ENCODE results near the gene PRAMEF17.
"Not testable (repeated sequence)": the region's sequence is repeated elsewhere in the genome, so short reads cannot be mapped to it uniquely, and the experiment has no call there.

Gene PRAMEF17

GRCh38 chr1:13389332-13389731 lies at the start of gene PRAMEF17:
PRAMEF17 (plus strand) TSS chr1:13389632; CDS start chr1:13389658, 26 bp downstream.
- DNase-seq (ENCODE audit: low spot score) = not testable (repeated sequence)

DNA sequence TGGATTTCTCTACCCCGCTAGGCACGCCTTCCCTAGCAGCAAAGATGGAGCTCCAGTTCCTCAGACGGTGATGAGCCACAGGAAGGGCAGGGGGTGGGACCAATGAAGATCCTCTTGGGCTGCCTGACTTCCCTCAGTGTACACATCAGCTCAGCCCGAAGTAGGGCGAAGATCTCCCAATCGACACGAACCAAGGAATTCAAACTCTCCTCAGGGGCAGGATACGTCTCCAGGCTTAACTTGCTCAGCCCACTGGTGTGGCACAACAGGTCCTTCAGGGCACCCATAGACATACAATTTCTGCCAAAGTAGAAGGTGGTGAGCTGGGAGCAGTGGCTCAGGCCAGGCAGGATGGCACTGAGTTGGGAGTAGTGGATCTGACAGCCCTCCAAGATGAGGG lies 46.9 kb upstream of the PRAMEF17 start:
- DNase-seq (ENCODE audit: low spot score) = not testable (repeated sequence)

DNA sequence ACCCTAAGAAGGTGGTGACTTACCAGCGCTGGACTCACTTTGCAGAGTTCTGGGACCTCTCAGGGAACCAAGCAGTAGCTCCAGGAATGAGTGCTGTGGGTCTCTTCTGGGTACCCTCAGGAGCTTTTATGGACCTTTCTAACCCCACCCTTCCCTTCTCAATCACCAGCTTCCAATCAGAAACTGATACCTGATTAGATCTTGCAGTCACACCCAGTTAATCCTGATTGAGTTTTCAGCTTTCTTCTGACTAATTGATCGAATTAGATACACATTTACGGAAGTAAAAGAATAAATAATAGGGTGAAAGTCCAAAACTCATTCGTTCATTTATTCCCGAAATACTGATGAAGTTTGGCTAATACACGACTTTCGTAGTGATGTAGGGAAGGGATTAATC lies 42.4 kb upstream of the PRAMEF17 start, which contains the start of gene PRAMEF14:
Gene PRAMEF14, minus strand, starts transcription at position 101 of the 400 bp plus-strand sequence. CDS start 1,820 bp downstream, outside the sequence.
- DNase-seq (ENCODE audit: low spot score) = not testable (repeated sequence)

DNA sequence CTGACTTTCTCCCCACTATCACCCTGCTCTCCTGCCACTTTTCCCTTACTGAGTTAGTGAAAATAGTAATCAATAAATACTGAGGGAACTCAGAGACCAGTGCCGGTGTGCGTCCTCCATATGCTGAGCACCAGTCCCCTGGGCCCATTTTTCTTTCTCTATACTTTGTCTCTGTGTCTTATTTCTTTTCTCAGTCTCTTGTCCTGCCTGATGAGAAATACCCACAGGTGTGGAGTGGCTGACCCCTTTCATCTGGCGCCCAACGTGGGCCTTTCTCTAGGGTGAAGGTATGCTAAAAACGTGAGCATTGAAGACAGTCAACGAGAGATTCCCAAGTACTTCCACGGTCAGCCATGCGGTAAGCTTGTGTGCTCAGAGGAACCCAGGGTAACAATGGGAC lies 36.0 kb upstream of the PRAMEF17 start:
- not testable (repeated sequence) for DNase-seq (ENCODE audit: low spot score)

GRCh38 chr1:13354475-13354874 lies 35.0 kb upstream of the PRAMEF17 start:
- DNase-seq (ENCODE audit: low spot score) = not testable (repeated sequence)

- peak; percentile 9 for DNase-seq (ENCODE audit: low spot score)
These were observed 32.7 kb upstream of the PRAMEF17 start for GRCh38 chr1:13356774-13357173.

GRCh38 chr1:13362364-13362763 lies 27.1 kb upstream of the PRAMEF17 start:
- DNase-seq (ENCODE audit: low spot score) = not testable (repeated sequence)

DNA sequence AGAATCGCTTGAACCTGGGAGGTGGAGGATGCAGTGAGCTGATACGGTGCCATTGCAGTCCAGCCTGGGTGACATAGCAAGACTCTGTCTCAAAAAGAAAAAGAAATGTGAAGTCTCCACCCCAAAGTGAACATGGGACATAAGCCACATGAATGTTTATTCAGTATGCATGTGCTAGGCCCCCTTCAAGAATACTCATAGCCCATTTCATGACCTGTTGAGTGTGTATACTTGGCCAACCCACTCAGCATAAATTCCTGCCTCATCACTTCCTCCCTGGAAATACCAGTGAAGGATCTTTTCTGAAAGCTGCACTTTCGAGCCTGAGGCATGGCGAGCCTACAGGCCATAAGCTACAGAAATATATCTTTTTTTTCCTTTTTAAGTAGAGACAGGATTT lies 24.5 kb upstream of the PRAMEF17 start:
- DNase-seq (ENCODE audit: low spot score) = not testable (repeated sequence)

GRCh38 chr1:13366536-13366935 lies 22.9 kb upstream of the PRAMEF17 start:
- not testable (repeated sequence) for DNase-seq (ENCODE audit: low spot score)

DNA sequence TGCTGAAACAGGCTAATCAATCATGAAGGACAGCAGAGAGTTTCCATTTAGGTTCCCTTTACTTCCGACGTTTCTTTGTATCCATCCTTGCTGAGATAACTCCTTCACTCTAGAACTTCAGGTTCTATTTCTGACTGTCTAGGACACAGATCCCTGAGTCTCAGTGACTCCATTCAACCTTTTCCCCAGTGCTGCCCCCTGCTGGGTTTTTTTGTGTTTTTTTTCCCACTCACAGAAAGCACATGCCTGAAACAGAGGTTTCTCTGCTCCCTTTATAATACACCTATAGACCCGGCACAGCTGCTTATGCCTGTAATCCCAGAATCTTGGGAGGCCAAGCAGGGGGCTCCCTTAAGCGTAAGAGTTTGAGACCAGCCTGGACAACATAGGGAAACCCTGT lies 20.9 kb upstream of the PRAMEF17 start:
- DNase-seq (ENCODE audit: low spot score) = not testable (repeated sequence)

GRCh38 chr1:13378983-13379382 lies 10.4 kb upstream of the PRAMEF17 start:
- DNase-seq (ENCODE audit: low spot score) = not testable (repeated sequence)

DNA sequence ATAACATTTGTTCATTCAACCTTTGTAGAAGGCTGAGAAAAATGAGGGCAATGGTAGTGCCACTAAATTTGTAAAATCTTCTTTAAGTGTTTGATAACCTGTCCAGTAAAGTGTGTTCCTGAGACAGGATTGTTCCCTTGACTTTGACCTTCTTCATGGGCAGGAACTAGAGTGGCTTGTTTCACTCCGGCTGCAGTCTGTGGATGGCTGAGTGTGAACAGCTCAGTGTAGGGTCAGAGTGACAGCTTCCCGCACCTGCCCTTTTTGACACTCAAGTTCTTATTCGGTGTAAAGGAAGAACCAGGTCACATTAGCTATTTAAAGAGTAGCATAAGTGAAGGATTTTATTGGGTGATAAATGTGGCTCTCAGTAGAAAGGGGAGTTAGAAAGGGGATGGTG lies 9.1 kb upstream of the PRAMEF17 start:
- not testable (repeated sequence) for DNase-seq (ENCODE audit: low spot score)

DNA sequence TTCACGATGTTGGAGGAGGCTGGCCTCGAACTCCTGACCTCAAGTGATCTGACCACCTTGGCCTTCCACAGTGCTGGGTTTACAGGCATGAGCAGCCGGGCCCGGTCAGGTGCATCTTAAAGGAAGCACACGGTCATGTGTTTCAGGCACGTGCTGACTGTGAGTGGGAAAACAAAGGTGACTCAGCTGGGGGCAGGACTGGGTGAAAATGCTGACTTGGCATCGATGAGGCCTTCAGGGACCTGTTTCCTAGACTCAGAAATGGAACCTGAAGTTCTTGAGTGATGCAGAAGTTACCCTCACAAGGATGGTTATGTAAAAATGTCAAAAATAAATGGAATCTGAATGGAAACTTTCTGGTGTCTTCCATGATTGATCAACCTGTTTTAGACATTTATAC lies 3.6 kb downstream of the PRAMEF17 start:
- not testable (repeated sequence) for DNase-seq (ENCODE audit: low spot score)

DNA sequence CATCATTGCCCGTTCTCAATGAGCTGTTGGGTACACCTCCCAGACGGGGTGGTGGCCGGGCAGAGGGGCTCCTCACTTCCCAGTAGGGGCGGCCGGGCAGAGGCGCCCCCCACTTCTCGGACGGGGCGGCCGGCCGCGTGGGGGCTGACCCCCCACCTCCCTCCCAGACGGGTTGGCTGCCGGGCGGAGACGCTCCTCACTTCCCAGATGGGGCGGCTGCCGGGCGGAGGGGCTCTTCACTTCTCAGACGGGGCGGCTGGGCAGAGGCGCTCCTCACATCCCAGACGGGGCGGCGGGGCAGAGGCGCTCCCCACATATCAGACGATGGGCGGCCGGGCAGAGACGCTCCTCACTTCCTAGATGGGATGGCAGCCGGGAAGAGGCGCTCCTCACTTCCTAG lies 5.3 kb downstream of the PRAMEF17 start:
- DNase-seq (ENCODE audit: low spot score) = not testable (repeated sequence)

- not testable (repeated sequence) for DNase-seq (ENCODE audit: low spot score)
These were observed 5.9 kb downstream of the PRAMEF17 start for GRCh38 chr1:13395311-13395710.

DNA sequence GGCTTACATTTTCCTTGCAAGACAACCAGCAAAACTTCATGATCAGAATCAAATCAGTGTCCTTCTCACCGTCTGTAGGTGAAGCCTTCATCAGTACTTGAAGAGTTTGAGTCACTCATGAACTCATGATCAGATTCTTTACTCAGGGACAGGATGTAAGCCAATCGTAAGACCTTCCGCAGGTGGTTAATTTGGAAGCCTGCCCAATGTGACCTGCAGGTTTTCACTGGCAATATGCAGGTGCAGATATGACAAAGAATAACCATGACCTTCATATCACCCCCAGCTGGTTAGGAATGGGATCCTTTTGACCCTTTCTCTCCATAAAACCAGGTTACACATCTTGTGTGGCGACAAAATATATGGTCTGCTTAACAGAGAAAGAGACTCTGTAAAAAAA lies 18.4 kb downstream of the PRAMEF17 start:
- DNase-seq (ENCODE audit: low spot score) = no peak

- not testable (repeated sequence) for DNase-seq (ENCODE audit: low spot score)
These were observed 20.7 kb downstream of the PRAMEF17 start, which contains the start of gene PRAMEF20 for GRCh38 chr1:13410150-13410549. PRAMEF20 (plus strand) TSS chr1:13410450; CDS start chr1:13416355, 5,905 bp downstream.

- no peak for DNase-seq (ENCODE audit: low spot score)
These were observed 41.1 kb downstream of the PRAMEF17 start for GRCh38 chr1:13430495-13430894.

GRCh38 chr1:13432251-13432650 lies 42.8 kb downstream of the PRAMEF17 start:
- DNase-seq (ENCODE audit: low spot score) = no peak

- DNase-seq (ENCODE audit: low spot score) = not testable (repeated sequence)
These were observed 44.4 kb downstream of the PRAMEF17 start for GRCh38 chr1:13433694-13434358.

- no peak for DNase-seq (ENCODE audit: low spot score)
These were observed 46.0 kb downstream of the PRAMEF17 start for GRCh38 chr1:13435458-13435857.

DNA sequence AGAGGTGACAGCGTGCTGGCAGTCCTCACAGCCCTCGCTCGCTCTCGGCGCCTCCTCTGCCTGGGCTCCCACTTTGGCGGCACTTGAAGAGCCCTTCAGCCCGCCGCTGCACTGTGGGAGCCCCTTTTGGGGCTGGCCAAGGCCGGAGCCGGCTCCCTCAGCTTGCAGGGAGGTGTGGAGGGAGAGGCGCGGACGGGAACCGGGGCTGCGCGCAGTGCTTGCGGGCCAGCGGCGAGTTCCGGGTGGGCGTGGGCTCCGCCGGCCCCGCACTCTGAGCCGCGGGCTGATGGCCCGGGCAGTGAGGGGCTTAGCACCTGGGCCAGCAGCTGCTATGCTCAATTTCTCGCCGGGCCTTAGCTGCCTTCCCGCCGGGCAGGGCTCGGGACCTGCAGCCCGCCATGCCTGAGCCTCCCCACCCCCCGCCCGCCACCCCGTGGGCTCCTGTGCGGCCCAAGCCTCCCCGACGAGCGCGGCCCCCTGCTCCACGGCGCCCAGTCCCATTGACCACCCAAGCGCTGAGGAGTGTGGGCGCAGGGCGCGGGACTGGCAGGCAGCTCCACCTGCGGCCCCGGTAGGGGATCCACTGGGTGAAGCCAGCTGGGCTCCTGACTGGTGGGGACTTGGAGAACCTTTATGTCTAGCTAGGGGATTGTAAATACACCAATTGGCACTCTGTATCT lies 49.8 kb downstream of the PRAMEF17 start:
- not testable (repeated sequence) for DNase-seq (ENCODE audit: low spot score)
